Stimulated activated CD4-positive, alpha-beta T cell treated with anti-CD3 and anti-CD28 coated beads, TNF-alpha, amount 100 ng/mL, for 4 hours (primary cell): Measurements from ENCODE around the gene MRPL41.
"Not testable (repeated sequence)": the region's sequence is repeated elsewhere in the genome, so short reads cannot be mapped to it uniquely, and the experiment has no call there.

Source experiments
- DNase-seq, 3 experiments: peaks; one replicate each; pipeline ENCODE4 v3.0.0-alpha.2; 2020; ENCODE audit warnings: low read depth in 3 of 3

The MRPL41 gene

GRCh38 chr9:137551264-137552021 lies at the start of gene MRPL41:
MRPL41 (plus strand) TSS chr9:137551879; CDS start chr9:137552082, 203 bp downstream.
- peak; percentile 74 to 76 (median 75) for DNase-seq

GRCh38 chr9:137502008-137502911 lies 49.4 kb upstream of the MRPL41 start:
- no peak for DNase-seq

- DNase-seq, result no peak
Measured at GRCh38 chr9:137504432-137504777, 47.3 kb upstream of the MRPL41 start.

GRCh38 chr9:137505421-137506140 lies 46.1 kb upstream of the MRPL41 start:
- no peak for DNase-seq

- no peak for DNase-seq
Measured at GRCh38 chr9:137506274-137506673, 45.4 kb upstream of the MRPL41 start.

- DNase-seq, result no peak
Measured at GRCh38 chr9:137506702-137507171, 44.9 kb upstream of the MRPL41 start.

GRCh38 chr9:137509198-137509597 lies 42.5 kb upstream of the MRPL41 start:
- DNase-seq, result no peak

- DNase-seq, result not testable (repeated sequence)
Measured at GRCh38 chr9:137511126-137511525, 40.6 kb upstream of the MRPL41 start.

GRCh38 chr9:137511758-137512463 lies 39.8 kb upstream of the MRPL41 start:
- DNase-seq, result no peak

GRCh38 chr9:137513136-137513535 lies 38.5 kb upstream of the MRPL41 start:
- not testable (repeated sequence) for DNase-seq

- not testable (repeated sequence) for DNase-seq
Measured at GRCh38 chr9:137513801-137514570, 37.7 kb upstream of the MRPL41 start.

GRCh38 chr9:137514691-137515337 lies 36.9 kb upstream of the MRPL41 start:
- DNase-seq, result no peak

GRCh38 chr9:137515338-137515724 lies 36.3 kb upstream of the MRPL41 start:
- no peak for DNase-seq

- DNase-seq, result no peak
Measured at GRCh38 chr9:137516144-137516917, 35.3 kb upstream of the MRPL41 start.

GRCh38 chr9:137518661-137519459 lies 32.8 kb upstream of the MRPL41 start:
- not testable (repeated sequence) for DNase-seq

- DNase-seq, result no peak
Measured at GRCh38 chr9:137519553-137519952, 32.1 kb upstream of the MRPL41 start.

GRCh38 chr9:137520614-137521404 lies 30.9 kb upstream of the MRPL41 start:
- DNase-seq, result no peak
